Uterus (tissue), 2 donors: ENCODE results near the gene ASIC3.

Experiments used
- POLR2A ChIP-seq, 2 donors: fragments of 450-650 bp; IDR thresholded peaks; one replicate each; pipeline ENCODE4 v1.6.1; 2016; ENCODE audit warnings: antibody characterized with exemption in 2 of 2, mild to moderate bottlenecking in 1 of 2, moderate library complexity in 1 of 2
- TF ChIP-seq, protein P1 (sequence below), 4 experiments: fragments of 200-600 bp in 2 of 4; fragments of 450-650 bp in 2 of 4; sonication (generic) in 2 of 4; IDR thresholded peaks; one replicate each; pipeline ENCODE4 v1.5.1; 2016 to 2019; ENCODE audit warnings: antibody characterized with exemption in 4 of 4, mild to moderate bottlenecking in 2 of 4, moderate library complexity in 1 of 4

DNA sequence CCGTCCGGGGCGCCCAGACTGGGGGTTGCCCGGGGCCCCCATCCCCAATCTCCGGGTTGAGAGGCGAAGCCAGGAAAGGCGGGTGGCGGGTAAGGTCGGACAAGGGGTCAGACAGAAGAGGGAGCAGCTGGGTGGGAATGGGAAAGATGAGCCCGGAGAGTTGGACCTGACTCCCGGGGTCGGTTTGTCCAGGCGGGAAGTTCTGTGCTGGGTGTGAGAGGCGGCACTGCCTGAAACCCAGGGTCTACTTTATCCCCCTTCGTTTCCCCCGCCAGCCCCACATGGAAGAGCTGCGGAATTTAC is 11.7 kb downstream of the ASIC3 start:
- TF ChIP-seq, protein P1, sequence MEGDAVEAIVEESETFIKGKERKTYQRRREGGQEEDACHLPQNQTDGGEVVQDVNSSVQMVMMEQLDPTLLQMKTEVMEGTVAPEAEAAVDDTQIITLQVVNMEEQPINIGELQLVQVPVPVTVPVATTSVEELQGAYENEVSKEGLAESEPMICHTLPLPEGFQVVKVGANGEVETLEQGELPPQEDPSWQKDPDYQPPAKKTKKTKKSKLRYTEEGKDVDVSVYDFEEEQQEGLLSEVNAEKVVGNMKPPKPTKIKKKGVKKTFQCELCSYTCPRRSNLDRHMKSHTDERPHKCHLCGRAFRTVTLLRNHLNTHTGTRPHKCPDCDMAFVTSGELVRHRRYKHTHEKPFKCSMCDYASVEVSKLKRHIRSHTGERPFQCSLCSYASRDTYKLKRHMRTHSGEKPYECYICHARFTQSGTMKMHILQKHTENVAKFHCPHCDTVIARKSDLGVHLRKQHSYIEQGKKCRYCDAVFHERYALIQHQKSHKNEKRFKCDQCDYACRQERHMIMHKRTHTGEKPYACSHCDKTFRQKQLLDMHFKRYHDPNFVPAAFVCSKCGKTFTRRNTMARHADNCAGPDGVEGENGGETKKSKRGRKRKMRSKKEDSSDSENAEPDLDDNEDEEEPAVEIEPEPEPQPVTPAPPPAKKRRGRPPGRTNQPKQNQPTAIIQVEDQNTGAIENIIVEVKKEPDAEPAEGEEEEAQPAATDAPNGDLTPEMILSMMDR (IDR thresholded peaks at IDR 0.05): no peak
- TF ChIP-seq POLR2A (IDR thresholded peaks at IDR 0.05): no peak
